NCI-H82 treated with DMSO at 0.1 percent for 48 hours (cell line): Measurements from ENCODE around the gene DNAAF3.
"Not testable (repeated sequence)": the region's sequence is repeated elsewhere in the genome, so short reads cannot be mapped to it uniquely, and the experiment has no call there.

Source experiments
- DNase-seq: peaks from one replicate; lab custom pipeline; 2025; ENCODE audit not compliant: unreplicated experiment; lab: John Stamatoyannopoulos, UW

Gene DNAAF3

GRCh38 chr19:55155784-55156183 lies 10.6 kb downstream of the DNAAF3 start:
- DNase-seq, result not testable (repeated sequence)

GRCh38 chr19:55153652-55154264 lies 12.7 kb downstream of the DNAAF3 start:
- DNase-seq, result no peak

- peak; percentile 35 for DNase-seq
These were observed 14.4 kb downstream of the DNAAF3 start for GRCh38 chr19:55152017-55152416.

GRCh38 chr19:55149078-55150003 lies 17.1 kb downstream of the DNAAF3 start, which contains the start of gene TNNT1:
Gene TNNT1 (minus strand): TSS chr19:55149206. CDS start chr19:55147157, 2,049 bp downstream.
- DNase-seq, result peak; percentile 14

GRCh38 chr19:55147545-55148251 lies 18.7 kb downstream of the DNAAF3 start:
- DNase-seq, result peak; percentile 60

GRCh38 chr19:55146705-55147273 lies 19.6 kb downstream of the DNAAF3 start:
- DNase-seq, result peak; percentile 85

GRCh38 chr19:55146078-55146704 lies 20.2 kb downstream of the DNAAF3 start:
- DNase-seq, result peak; percentile 53

GRCh38 chr19:55145232-55145631 lies 21.2 kb downstream of the DNAAF3 start:
- no peak for DNase-seq

- DNase-seq, result no peak
These were observed 24.7 kb downstream of the DNAAF3 start for GRCh38 chr19:55141696-55142095.

GRCh38 chr19:55137915-55138314 lies 28.5 kb downstream of the DNAAF3 start:
- no peak for DNase-seq

GRCh38 chr19:55136399-55137102 lies 29.9 kb downstream of the DNAAF3 start:
- no peak for DNase-seq

GRCh38 chr19:55134736-55135135 lies 31.7 kb downstream of the DNAAF3 start:
- no peak for DNase-seq

- DNase-seq, result no peak
These were observed 32.6 kb downstream of the DNAAF3 start for GRCh38 chr19:55133639-55134444.

GRCh38 chr19:55132453-55133129 lies 33.8 kb downstream of the DNAAF3 start:
- DNase-seq, result no peak

- DNase-seq, result no peak
These were observed 35.0 kb downstream of the DNAAF3 start for GRCh38 chr19:55131421-55131820.

GRCh38 chr19:55119053-55119452 lies 47.4 kb downstream of the DNAAF3 start:
- DNase-seq, result no peak

- DNase-seq, result no peak
These were observed 47.9 kb downstream of the DNAAF3 start for GRCh38 chr19:55118401-55118991.

- DNase-seq, result peak; percentile 96
These were observed 48.6 kb downstream of the DNAAF3 start for GRCh38 chr19:55117663-55118391.
